ENCODE results near the gene MAPKAPK3. TPM values are rescaled to one million over a fixed set of nuclear protein-coding genes. Genes with fewer than 3 reads are reported as not detected.

MAPKAPK3 gene
- 16.0 and 55.2 TPM in 2 replicates for total RNA-seq (ENCODE audit: low replicate concordance)

GRCh38 chr3:50617096-50617791, at the start of gene MAPKAPK3:
TSS of gene MAPKAPK3 (plus strand) at chr3:50617151. CDS start at chr3:50617566, 415 bp downstream.
- H3K4me3 ChIP-seq (ENCODE audit: low read depth, low read length): peak within 1 kb of the TSS; percentile 92
- no peak for DNase-seq (ENCODE audit: low read depth)
- TF ChIP-seq, protein P1, sequence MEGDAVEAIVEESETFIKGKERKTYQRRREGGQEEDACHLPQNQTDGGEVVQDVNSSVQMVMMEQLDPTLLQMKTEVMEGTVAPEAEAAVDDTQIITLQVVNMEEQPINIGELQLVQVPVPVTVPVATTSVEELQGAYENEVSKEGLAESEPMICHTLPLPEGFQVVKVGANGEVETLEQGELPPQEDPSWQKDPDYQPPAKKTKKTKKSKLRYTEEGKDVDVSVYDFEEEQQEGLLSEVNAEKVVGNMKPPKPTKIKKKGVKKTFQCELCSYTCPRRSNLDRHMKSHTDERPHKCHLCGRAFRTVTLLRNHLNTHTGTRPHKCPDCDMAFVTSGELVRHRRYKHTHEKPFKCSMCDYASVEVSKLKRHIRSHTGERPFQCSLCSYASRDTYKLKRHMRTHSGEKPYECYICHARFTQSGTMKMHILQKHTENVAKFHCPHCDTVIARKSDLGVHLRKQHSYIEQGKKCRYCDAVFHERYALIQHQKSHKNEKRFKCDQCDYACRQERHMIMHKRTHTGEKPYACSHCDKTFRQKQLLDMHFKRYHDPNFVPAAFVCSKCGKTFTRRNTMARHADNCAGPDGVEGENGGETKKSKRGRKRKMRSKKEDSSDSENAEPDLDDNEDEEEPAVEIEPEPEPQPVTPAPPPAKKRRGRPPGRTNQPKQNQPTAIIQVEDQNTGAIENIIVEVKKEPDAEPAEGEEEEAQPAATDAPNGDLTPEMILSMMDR (IDR thresholded peaks at IDR 0.05; ENCODE audit: insufficient read depth, low read length): no peak

GRCh38 chr3:50567386-50568167, 49.4 kb upstream of the MAPKAPK3 start, which contains the start of gene C3orf18:
TSS of gene C3orf18 (minus strand) at chr3:50567747. CDS start at chr3:50565699, 2,048 bp downstream.
- TF ChIP-seq, protein P1 (IDR thresholded peaks at IDR 0.05; ENCODE audit: insufficient read depth, low read length): no peak
- H3K4me3 ChIP-seq (ENCODE audit: low read depth, low read length): peak within 1 kb of the TSS; percentile 71
- DNase-seq (ENCODE audit: low read depth): peak; percentile 89

DNA sequence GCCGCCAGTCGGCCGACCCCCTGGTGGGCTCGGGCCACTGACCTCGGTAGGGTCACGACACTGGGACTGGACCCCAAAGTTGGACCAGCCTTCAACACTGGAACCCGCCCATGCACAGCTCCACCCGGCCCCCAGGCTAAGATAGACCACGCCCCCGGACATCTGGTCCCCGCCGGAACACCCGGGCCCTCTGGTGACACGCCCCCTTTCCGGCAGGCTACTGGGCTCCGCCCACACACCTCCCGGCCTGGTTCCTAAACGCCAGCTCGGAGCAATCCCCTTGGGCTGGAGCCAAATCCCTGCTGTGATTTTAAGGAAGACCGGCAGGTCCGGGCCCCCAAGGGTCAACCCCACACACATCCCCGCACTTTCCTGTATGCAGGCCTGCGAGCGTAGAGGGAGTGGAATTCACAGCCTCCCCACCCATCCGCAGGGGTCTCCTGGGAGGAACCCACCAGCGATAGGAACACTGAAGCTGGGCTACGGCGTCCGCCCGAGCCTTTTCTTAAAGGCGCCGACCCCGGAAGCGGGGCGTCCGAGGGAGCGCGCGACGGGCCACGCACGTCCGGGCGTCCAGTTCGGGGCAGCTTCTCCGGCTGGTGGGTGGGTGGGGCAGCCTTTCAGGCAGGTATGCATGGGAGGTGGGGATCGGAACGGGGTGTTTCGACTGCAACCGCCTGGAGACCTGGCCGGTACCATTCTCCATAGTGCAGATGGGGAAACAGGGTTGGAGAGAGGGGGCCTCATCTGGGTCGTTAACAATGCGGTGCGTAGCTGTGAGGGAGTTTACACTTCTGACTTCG, 47.8 kb upstream of the MAPKAPK3 start, which contains the start of gene HEMK1:
HEMK1 (plus strand) TSS at position 576 of the 803 bp plus-strand sequence. CDS start 1,583 bp downstream, outside the sequence.
- TF ChIP-seq, protein P1 (IDR thresholded peaks at IDR 0.05; ENCODE audit: insufficient read depth, low read length): no peak
- H3K4me3 ChIP-seq (ENCODE audit: low read depth, low read length): peak within 1 kb of the TSS; percentile 98
- DNase-seq (ENCODE audit: low read depth): peak; percentile 94

GRCh38 chr3:50570508-50571279, 46.3 kb upstream of the MAPKAPK3 start:
- H3K4me3 ChIP-seq (ENCODE audit: low read depth, low read length): peak overlapping the region; percentile 98
- DNase-seq (ENCODE audit: low read depth): no peak
- TF ChIP-seq, protein P1 (IDR thresholded peaks at IDR 0.05; ENCODE audit: insufficient read depth, low read length): no peak

DNA sequence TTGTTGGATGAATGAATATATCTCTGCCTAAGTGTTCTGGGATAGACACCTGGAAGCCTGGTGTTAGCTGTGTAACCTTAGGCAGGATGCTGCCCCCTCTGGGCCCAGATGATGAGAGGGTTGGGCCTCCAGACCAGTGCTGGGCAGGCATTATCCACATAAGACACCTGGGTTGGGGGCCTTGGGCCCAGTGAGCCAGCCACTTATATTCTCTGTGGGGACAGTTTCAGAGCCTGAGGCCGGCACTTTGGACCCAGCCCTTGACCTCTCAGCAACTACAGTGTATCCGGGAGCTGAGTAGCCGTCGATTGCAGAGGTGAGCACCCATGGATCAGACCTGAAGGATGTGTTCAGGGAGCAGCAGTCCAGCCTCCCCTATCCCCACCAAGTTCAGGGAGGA, 45.5 kb upstream of the MAPKAPK3 start:
- no peak overlapping the region for H3K4me3 ChIP-seq (ENCODE audit: low read depth, low read length)
- TF ChIP-seq, protein P1 (IDR thresholded peaks at IDR 0.05; ENCODE audit: insufficient read depth, low read length): no peak
- DNase-seq (ENCODE audit: low read depth): no peak

All from fibroblast of the aortic adventitia (primary cell).